Measurements from ENCODE around the gene NOTCH4.

DNA sequence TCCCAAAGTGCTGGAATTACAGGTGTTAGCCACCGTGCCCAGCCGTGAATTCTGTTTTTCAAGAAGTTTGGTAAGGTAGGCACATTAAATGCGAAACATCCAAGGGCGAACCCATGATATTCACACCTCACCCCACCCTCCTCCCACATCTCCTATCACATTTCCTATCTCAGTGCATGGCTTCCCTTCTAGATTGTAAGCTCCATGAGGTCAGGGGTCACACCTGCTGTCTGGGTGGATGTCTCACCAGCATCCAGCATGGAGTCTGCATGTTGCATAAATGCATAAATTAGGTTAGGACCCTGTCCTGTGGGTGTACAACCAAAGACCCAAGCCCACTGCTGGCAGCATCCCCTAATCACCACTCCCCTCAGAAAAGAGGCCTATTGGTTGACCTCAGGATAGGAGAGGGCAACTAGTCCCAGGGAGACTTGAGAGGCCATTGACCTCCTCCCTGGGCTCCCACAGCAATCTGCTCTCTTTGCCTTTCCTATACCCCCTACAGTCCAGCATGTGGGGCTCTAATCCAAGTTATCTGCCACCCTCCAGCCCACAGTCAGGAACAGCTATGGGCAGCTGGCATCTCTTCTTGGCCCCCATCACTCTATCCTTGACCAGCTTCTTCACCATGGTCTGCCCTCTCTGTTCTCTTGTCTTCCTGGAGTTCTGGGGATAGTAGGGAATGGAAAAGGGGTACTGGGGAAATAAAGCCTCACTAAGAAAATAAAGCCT, 76.3 kb downstream of the NOTCH4 start:
- no peak for TF ChIP-seq CTCF (IDR thresholded peaks at IDR 0.05)
- TF ChIP-seq POLR2A (IDR thresholded peaks at IDR 0.05), result no peak

Data from testis (tissue), 2 donors.